ENCODE data around the gene LYRM4.

DNA sequence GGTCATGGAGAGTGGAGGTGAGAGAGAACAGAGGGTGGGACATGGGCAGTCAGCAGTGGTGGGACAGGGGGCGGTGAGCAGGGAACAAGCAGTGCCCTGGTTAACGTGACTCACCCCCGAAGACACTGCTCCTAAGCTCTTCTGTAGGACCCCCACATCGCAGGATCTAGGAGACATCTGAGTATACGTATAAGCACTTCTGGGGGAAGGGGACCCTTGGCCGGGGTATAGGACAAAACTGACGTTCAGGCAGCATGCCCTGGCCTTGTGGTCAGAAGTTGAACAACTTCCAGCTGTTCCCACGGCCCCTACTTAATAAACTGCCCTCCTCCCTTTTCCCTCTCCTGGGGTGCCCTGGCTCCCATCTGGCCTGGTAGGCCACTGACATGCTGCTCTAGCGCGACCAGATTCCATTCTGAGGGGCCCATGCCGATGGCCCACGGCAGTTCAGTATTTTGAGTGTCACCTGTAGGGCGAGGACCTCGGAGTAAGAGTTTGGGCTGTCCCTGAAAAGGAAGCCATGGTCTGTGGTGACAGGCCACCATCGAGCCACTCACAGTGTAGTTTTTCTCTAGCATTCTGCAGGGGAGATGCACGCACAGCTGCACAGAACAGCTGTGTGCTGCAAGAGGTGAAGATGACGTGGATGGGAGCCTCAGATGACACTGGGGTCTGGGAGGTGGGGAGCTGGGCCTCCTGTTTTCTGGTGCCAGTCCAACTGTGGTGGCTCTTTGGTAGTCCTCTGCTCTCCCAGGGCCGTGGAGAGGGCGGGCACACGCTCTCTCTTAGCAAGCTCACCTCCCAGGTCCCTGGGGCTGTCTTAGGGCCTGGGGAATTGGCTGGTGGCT, 137.2 kb downstream of the LYRM4 start:
- TF ChIP-seq CTCF (IDR thresholded peaks at IDR 0.05; ENCODE audit: poor library complexity, severe bottlenecking) (no peak), RAD21 (conservative IDR thresholded peaks at IDR 0.05) (no peak), SMC3 (conservative IDR thresholded peaks at IDR 0.05; ENCODE audit: poor library complexity) (no peak)

Data from neural cell (in vitro differentiated cells).